NCI-H146 (cell line): ENCODE data around the gene DPYSL4.
"Not testable (repeated sequence)": the region's sequence is repeated elsewhere in the genome, so short reads cannot be mapped to it uniquely, and the experiment has no call there.

Experiments used
- DNase-seq: peaks from one replicate; lab custom pipeline; 2025; lab: John Stamatoyannopoulos, UW

Gene DPYSL4

GRCh38 chr10:132149917-132150316 lies 36.8 kb upstream of the DPYSL4 start:
- no peak for DNase-seq

GRCh38 chr10:132150777-132151176 lies 36.0 kb upstream of the DPYSL4 start:
- DNase-seq, result no peak

GRCh38 chr10:132151286-132151950 lies 35.3 kb upstream of the DPYSL4 start:
- DNase-seq, result no peak

- DNase-seq, result no peak
Measured at GRCh38 chr10:132151951-132152505, 34.7 kb upstream of the DPYSL4 start.

- no peak for DNase-seq
Measured at GRCh38 chr10:132152896-132153580, 33.7 kb upstream of the DPYSL4 start.

- DNase-seq, result no peak
Measured at GRCh38 chr10:132153616-132154217, 33.0 kb upstream of the DPYSL4 start.

GRCh38 chr10:132154440-132154839 lies 32.3 kb upstream of the DPYSL4 start:
- DNase-seq, result no peak

- no peak for DNase-seq
Measured at GRCh38 chr10:132154931-132155330, 31.8 kb upstream of the DPYSL4 start.

- DNase-seq, result no peak
Measured at GRCh38 chr10:132155723-132156381, 30.9 kb upstream of the DPYSL4 start.

- no peak for DNase-seq
Measured at GRCh38 chr10:132156382-132156781, 30.4 kb upstream of the DPYSL4 start.

- no peak for DNase-seq
Measured at GRCh38 chr10:132157101-132157500, 29.6 kb upstream of the DPYSL4 start.

GRCh38 chr10:132158122-132158741 lies 28.5 kb upstream of the DPYSL4 start:
- no peak for DNase-seq

GRCh38 chr10:132158823-132159222 lies 27.9 kb upstream of the DPYSL4 start:
- DNase-seq, result no peak

GRCh38 chr10:132159302-132160230 lies 27.2 kb upstream of the DPYSL4 start:
- DNase-seq, result not testable (repeated sequence)

- not testable (repeated sequence) for DNase-seq
Measured at GRCh38 chr10:132160231-132160630, 26.5 kb upstream of the DPYSL4 start.

- not testable (repeated sequence) for DNase-seq
Measured at GRCh38 chr10:132160834-132161622, 25.7 kb upstream of the DPYSL4 start.

- DNase-seq, result no peak
Measured at GRCh38 chr10:132162021-132162531, 24.7 kb upstream of the DPYSL4 start.

GRCh38 chr10:132162590-132163277 lies 24.0 kb upstream of the DPYSL4 start:
- no peak for DNase-seq

GRCh38 chr10:132163278-132163765 lies 23.4 kb upstream of the DPYSL4 start:
- peak; percentile 96 for DNase-seq
